Heart right ventricle (tissue), 16 donors: ENCODE measurements around the gene SLC26A3. TPM values are rescaled to one million over a fixed set of nuclear protein-coding genes. Genes with fewer than 3 reads are reported as not detected.

Experiments
- ATAC-seq, 8 donors: fragments of 200-7000 bp; cut with Tn5 transposase; one replicate each; pipeline ENCODE4 v1.9.1; 2020; ENCODE audit warnings: mild to moderate bottlenecking in 8 of 8, moderate library complexity in 8 of 8, moderate number of reproducible peaks in 1 of 8
- DNase-seq, 2 donors: peaks; one replicate each; pipeline ENCODE4 v3.0.0-alpha.2; 2020
- H3K27ac ChIP-seq, 10 donors: fragments of 200-600 bp; sonication (generic) in 2 of 10; one replicate each; pipeline versions ENCODE4 v1.5.0 to v1.8.0; 2020 to 2022; ENCODE audit warnings: mild to moderate bottlenecking in 3 of 10
- H3K27me3 ChIP-seq, 7 donors: fragments of 200-600 bp; one replicate each; pipeline ENCODE4 v1.8.0; 2021 to 2022; ENCODE audit warnings: mild to moderate bottlenecking in 2 of 7
- H3K36me3 ChIP-seq, 9 donors: fragments of 200-600 bp; sonication (generic) in 1 of 9; one replicate each; pipeline versions ENCODE4 v1.5.0 to v1.8.0; 2020 to 2022; ENCODE audit warnings: mild to moderate bottlenecking in 2 of 9
- H3K4me1 ChIP-seq, 9 donors: fragments of 200-600 bp; sonication (generic) in 1 of 9; one replicate each; pipeline versions ENCODE4 v1.5.0 to v1.8.0; 2020 to 2022; ENCODE audit warnings: mild to moderate bottlenecking in 4 of 9
- H3K4me3 ChIP-seq, 10 donors: fragments of 200-600 bp; sonication (generic) in 2 of 10; one replicate each; pipeline versions ENCODE4 v1.5.0 to v1.8.0; 2020 to 2022; ENCODE audit warnings: mild to moderate bottlenecking in 7 of 10, moderate library complexity in 2 of 10
- H3K9me3 ChIP-seq, 11 donors: fragments of 200-600 bp in 10 of 11; sonication (generic) in 2 of 11; one replicate each; pipeline versions ENCODE4 v1.5.0 to v1.8.0; 2013 to 2022; ENCODE audit warnings: mild to moderate bottlenecking in 2 of 11, control low read depth in 1 of 11, moderate library complexity in 1 of 11
- CTCF ChIP-seq, 9 donors: fragments of 200-600 bp; sonication (generic) in 2 of 9; IDR thresholded peaks; one replicate each; pipeline versions ENCODE4 v1.5.0 to v1.8.0; 2021 to 2022; ENCODE audit warnings: antibody characterized with exemption in 9 of 9, mild to moderate bottlenecking in 5 of 9, moderate library complexity in 1 of 9
- WGBS, 2 donors: extraction: QIAGEN DNeasy Blood & Tissue Kit; methylation state at CpG; one replicate each; pipeline ENCODE4 v1.1.7; 2013; ENCODE audit warnings: inconsistent platforms in 1 of 2; 5-methylcytosine and 5-hydroxymethylcytosine counted together
- intact Hi-C, 10 donors: fragments of 100-400 bp; cut with DNase I; formaldehyde crosslinking; loops; one replicate each; pipeline versions ENCODE4 v1.11.1 to v1.14.2; 2022
- polyA plus RNA-seq, 2 donors: library from polyadenylated mRNA; stranded (reverse); fragments of 200-250 nt; gene quantifications; one replicate each; pipeline ENCODE4 v1.2.3, GENCODE V29; 2013
- total RNA-seq, 10 donors: library from RNA; stranded (reverse); fragmentation: NEBNext Ultra II Directional in 3 of 10; extraction: Animal tissue kit (Norgen Biotek cat#: 25700) in 3 of 10; gene quantifications; one replicate each; pipeline versions ENCODE4 v1.2.1 to v1.2.4, GENCODE V29; 2021 to 2023
- donor health status: Arrhythmogenic right ventricular cardiomyopathy.
- donor health status: ischemic (EF 13 %, LVEDD 7.1; RV severe dilation, severe dysfunction).
- donor health status: healthy with polysubstance abuse.
- donor health status: DM: no; HTN: yes; CAD: no.
- donor health status: DM: no; HTN: no; CAD: no.
- donor health status: ischemic (EF 25% LVEDD 6.9; RV normal size, moderate dysfunction).
- donor health status: ischemic (EF 25% LVEDD 5.7; RV mildly dilated, moderate dysfunction).
- donor health status: healthy.
- donor health status: DM: yes; HTN: yes; CAD: no.
- donor health status: Ischemic cardiomyopathy.
- donor health status: ischemic (EF 35%, LVEDD 5.7; RV mildly dilated, moderate dysfunction).
- donor health status: nonischemic (EF 11% LVEDD 7.7; RV severe dilation, severe dysfunction).
- donor health status: DM: yes; HTN: yes; CAD: no.
- donor health status: PGD.
- donor health status: ischemic (EF 29% LVEDD 5.4; RV normal size, mild dysfunction).
- donor health status: nonischemic (EF 23%, LVEDD 6.1; RV moderate dilation, normal function).

The SLC26A3 gene
- total and polyA plus RNA-seq, 12 donors: not detected

DNA sequence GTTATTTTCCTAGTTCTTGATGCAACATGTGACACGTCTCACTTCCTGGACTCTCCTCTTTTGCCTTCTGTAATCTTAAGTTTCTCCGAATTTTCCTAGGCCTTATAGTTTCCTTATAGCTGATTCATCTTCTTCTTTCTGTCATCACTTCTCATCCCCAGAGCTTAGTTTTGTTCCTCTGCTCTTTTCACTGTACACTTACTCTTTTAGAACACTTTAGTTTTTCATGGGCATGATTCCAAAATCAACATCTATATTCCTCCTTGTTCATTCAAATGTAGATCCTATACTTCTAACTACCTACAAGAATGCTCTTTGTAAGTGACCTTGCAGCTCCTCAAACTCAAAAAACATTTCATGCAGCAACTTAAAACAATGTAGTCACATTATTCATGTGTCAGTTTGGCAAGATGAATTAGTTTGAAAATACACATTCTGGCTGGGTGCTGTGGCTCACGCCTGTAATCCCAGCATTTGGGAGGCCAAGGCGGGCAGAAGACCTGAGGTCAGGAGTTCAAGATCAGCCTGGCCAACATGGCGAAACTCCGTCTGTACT, 13.1 kb upstream of the SLC26A3 start:
- WGBS, 2 donors: 56 to 75% methylated on average over 6 of the region's 6 CpGs
- H3K9me3 ChIP-seq: no peaks in the 10 kb centered on the region
- H3K4me3 ChIP-seq: no peak overlapping the region
- ATAC-seq: no peak
- no peak overlapping the region for H3K27ac ChIP-seq
- no peaks in the 10 kb centered on the region for H3K36me3 ChIP-seq
- TF ChIP-seq CTCF (IDR thresholded peaks at IDR 0.05): no peak
- H3K27me3 ChIP-seq: no peaks in the 10 kb centered on the region
- intact Hi-C loops: no loop called here
- no peaks in the 10 kb centered on the region for H3K4me1 ChIP-seq
- no peak for DNase-seq

DNA sequence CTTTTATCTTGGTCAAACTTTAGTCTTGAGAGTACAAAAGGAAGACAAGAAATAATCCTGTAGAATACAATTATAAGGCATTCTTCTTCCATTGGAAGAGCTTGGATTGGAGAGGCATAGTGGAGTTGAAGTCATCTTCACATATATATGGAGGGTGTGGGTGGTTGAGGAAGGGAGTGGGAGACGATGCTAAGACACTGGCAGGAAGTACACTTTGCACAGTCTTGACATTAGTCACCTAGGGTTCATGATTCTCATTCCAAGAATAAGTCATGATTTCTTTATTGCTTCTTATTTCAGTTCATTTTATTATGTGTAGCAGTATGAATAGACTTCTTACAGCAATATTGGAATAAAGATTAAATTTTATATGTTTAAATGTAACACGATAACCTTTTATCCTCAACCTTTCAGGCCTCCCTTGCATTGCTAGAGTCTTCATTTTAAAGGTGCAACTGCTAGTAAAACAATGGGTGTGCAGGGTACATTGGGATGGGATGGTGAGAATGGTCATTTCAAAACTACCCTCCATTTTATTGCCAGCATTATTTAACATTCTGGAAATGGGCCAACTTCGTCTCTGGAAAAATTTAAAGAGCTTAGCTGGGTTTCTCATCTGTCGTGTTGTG, 12.3 kb upstream of the SLC26A3 start:
- Histone ChIP-seq H3K4me1 (no peaks in the 10 kb centered on the region), H3K4me3 (no peak overlapping the region), H3K27me3 (no peaks in the 10 kb centered on the region), H3K9me3 (no peaks in the 10 kb centered on the region), H3K36me3 (no peaks in the 10 kb centered on the region), H3K27ac (no peak overlapping the region)
- TF ChIP-seq CTCF (IDR thresholded peaks at IDR 0.05): no peak
- no peak for ATAC-seq
- WGBS, 2 donors: 49 to 57% methylated on average over 4 of the region's 4 CpGs
- no peak for DNase-seq
- intact Hi-C loops: no loop called here

- Histone ChIP-seq H3K36me3 (no peaks in the 10 kb centered on the region), H3K27ac (no peak overlapping the region), H3K4me1 (no peaks in the 10 kb centered on the region), H3K9me3 (no peaks in the 10 kb centered on the region), H3K27me3 (no peaks in the 10 kb centered on the region), H3K4me3 (no peak overlapping the region)
- intact Hi-C loops: no loop called here
- TF ChIP-seq CTCF (IDR thresholded peaks at IDR 0.05): no peak
- DNase-seq: no peak
- 82 to 85% methylated on average over 3 of the region's 3 CpGs for WGBS, 2 donors
- no peak for ATAC-seq
Observed at GRCh38 chr7:107813524-107813923, 10.5 kb upstream of the SLC26A3 start.

DNA sequence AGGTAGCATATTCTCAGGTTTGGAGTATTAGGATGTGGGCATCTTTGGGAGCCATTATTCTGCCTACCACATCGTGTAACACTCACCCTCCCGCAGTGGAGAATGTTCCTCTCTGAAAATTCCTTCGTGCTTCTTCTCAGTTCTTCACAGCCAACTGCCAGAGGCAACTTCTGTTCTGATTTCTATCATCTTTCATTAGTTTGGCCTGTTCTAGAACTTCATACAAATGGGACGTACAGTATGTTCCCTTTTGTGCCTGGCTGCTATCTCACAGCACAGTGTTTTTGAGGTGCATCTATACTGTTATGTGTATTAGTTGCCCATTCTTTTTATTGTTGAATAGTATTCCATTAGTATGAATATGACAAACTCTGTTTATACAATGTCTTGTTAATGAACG, 8.9 kb upstream of the SLC26A3 start:
- ATAC-seq: no peak
- no peak for TF ChIP-seq CTCF (IDR thresholded peaks at IDR 0.05)
- H3K27me3 ChIP-seq: no peaks in the 10 kb centered on the region
- no peak overlapping the region for H3K4me3 ChIP-seq
- 84% methylated on average over 5 of the region's 5 CpGs for WGBS, 2 donors
- H3K27ac ChIP-seq: no peak overlapping the region
- H3K4me1 ChIP-seq: no peaks in the 10 kb centered on the region
- H3K9me3 ChIP-seq: no peaks in the 10 kb centered on the region
- DNase-seq: no peak
- intact Hi-C loops: no loop called here
- no peaks in the 10 kb centered on the region for H3K36me3 ChIP-seq
